ENCODE results near the gene IL17A. TPM values are rescaled to one million over a fixed set of nuclear protein-coding genes. Genes with fewer than 3 reads are reported as not detected.

The IL17A gene
- total RNA-seq, 1 experiment from 2014 or later: not detected

- H3K27ac Mint-ChIP-seq: no peak overlapping the region
- no peaks in the 10 kb centered on the region for H3K36me3 Mint-ChIP-seq
- H3K4me3 Mint-ChIP-seq: no peak overlapping the region
- CTCF ChIA-PET: interaction anchor here (0.5 kb wide), 1 partner anchor 89 kb away, joined by 3 read pairs; no protein-coding TSS in a partner anchor
- TF ChIP-seq MXD4 (CRISPR knock-in tag; IDR thresholded peaks at IDR 0.05; ENCODE audit: borderline replicate concordance): no peak
- TF ChIP-seq MLX (CRISPR knock-in tag; IDR thresholded peaks at IDR 0.05): no peak
- no peak for TF ChIP-seq CREM (CRISPR knock-in tag; IDR thresholded peaks at IDR 0.05)
- TF ChIP-seq ATF3 (CRISPR knock-in tag; conservative IDR thresholded peaks at IDR 0.05): no peak
- TF ChIP-seq PREB (CRISPR knock-in tag; IDR thresholded peaks at IDR 0.05; ENCODE audit: borderline replicate concordance): no peak
- no peak for TF ChIP-seq E2F4 (CRISPR knock-in tag; IDR thresholded peaks at IDR 0.05; ENCODE audit: borderline replicate concordance, low read depth)
- TF ChIP-seq ZNF232 (CRISPR knock-in tag; IDR thresholded peaks at IDR 0.05): no peak
- no peak for TF ChIP-seq SOX15 (CRISPR knock-in tag; IDR thresholded peaks at IDR 0.05)
- TF ChIP-seq ZNF121 (CRISPR knock-in tag; IDR thresholded peaks at IDR 0.05): no peak
- no peak for TF ChIP-seq E2F1 (CRISPR knock-in tag; IDR thresholded peaks at IDR 0.05)
- no peak for TF ChIP-seq KAT7 (CRISPR knock-in tag; IDR thresholded peaks at IDR 0.05; ENCODE audit: borderline replicate concordance)
- TF ChIP-seq ZNF138 (CRISPR knock-in tag; conservative IDR thresholded peaks at IDR 0.05): no peak
- TF ChIP-seq AR (CRISPR knock-in tag; IDR thresholded peaks at IDR 0.05): no peak
- no peak for TF ChIP-seq GRHL2 (CRISPR knock-in tag; IDR thresholded peaks at IDR 0.05; ENCODE audit: insufficient replicate concordance, severe bottlenecking)
- no peak for TF ChIP-seq TCF7 (CRISPR knock-in tag; IDR thresholded peaks at IDR 0.05; ENCODE audit: low read depth)
- no peak for TF ChIP-seq FOXP1 (CRISPR knock-in tag; IDR thresholded peaks at IDR 0.05; ENCODE audit: borderline replicate concordance)
- TF ChIP-seq ZNF532 (CRISPR knock-in tag; IDR thresholded peaks at IDR 0.05; ENCODE audit: borderline replicate concordance): no peak
- TF ChIP-seq GTF2I (CRISPR knock-in tag; conservative IDR thresholded peaks at IDR 0.05): no peak
- TF ChIP-seq USF2 (CRISPR knock-in tag; IDR thresholded peaks at IDR 0.05): no peak
- no peak for TF ChIP-seq ATF2 (CRISPR knock-in tag; IDR thresholded peaks at IDR 0.05; ENCODE audit: borderline replicate concordance, low read depth)
- no peaks in the 10 kb centered on the region; the same call in 1 of the 2 replicates for H3K27me3 Mint-ChIP-seq (ENCODE audit: low read depth)
- H3K4me1 Mint-ChIP-seq: peaks cover 23% of the 10 kb centered on the region
- peaks cover 2% of the 10 kb centered on the region for H3K9me3 Mint-ChIP-seq
- DNase-seq (ENCODE audit: low spot score) (no peak), ATAC-seq (no peak)
- POLR2A ChIA-PET: interaction anchor here (0.6 kb wide), 1 partner anchor 211 kb away, joined by 3 read pairs; no protein-coding TSS in a partner anchor
These were observed 5.2 kb upstream of the IL17A start for GRCh38 chr6:52180787-52181558.
